Measurements from ENCODE around the gene COPG2. TPM values are rescaled to one million over a fixed set of nuclear protein-coding genes. Genes with fewer than 3 reads are reported as not detected.
A peak's percentile ranks its signal among the peaks of the same experiment; 100 is the strongest.
"Not testable (repeated sequence)": the region's sequence is repeated elsewhere in the genome, so short reads cannot be mapped to it uniquely, and the experiment has no call there.

COPG2 gene
- polyA plus RNA-seq, 2 of the 4 experiments (the other 2 are of a cell fraction) = 17.1 to 39.5 TPM

GRCh38 chr7:130543487-130544010 lies 125.0 kb downstream of the COPG2 start:
- TF ChIP-seq HOXB5 (CRISPR knock-in tag; IDR thresholded peaks at IDR 0.05) = no peak
- peak; percentile 59 for TF ChIP-seq MAFK (IDR thresholded peaks at IDR 0.05; ENCODE audit: partially characterized antibody)
- ChIA-PET CTCF (no interaction called here), POLR2A (no interaction called here)
- Histone ChIP-seq H3K4me1 (no peaks in the 10 kb centered on the region), H3K4me2 (no peak overlapping the region), H3K4me3 (no peak overlapping the region), H3K27ac (no peak overlapping the region), H3K9me3 (no peaks in the 10 kb centered on the region)
- DNase-seq (ENCODE audit: low read depth in 1 of 2, low spot score in 1 of 2) = no peak
- no peak for FAIRE-seq
- WGBS (ENCODE audit: missing lambda C conversion rate) = 85% methylated on average over 2 of the region's 2 CpGs
- ATAC-seq = no peak

- H3K9me3 ChIP-seq; FAIRE-seq; H3K4me3 ChIP-seq; ATAC-seq; H3K4me2 ChIP-seq; POLR2A ChIA-PET; CTCF ChIA-PET; H3K4me1 ChIP-seq; H3K27ac ChIP-seq; DNase-seq (ENCODE audit: low read depth in 1 of 2, low spot score in 1 of 2): not testable (repeated sequence)
- 84% methylated on average over 4 of the region's 4 CpGs for WGBS (ENCODE audit: missing lambda C conversion rate)
Measured at GRCh38 chr7:130542297-130542696, 126.3 kb downstream of the COPG2 start.

GRCh38 chr7:130541287-130541686 lies 127.3 kb downstream of the COPG2 start:
- DNase-seq (ENCODE audit: low read depth in 1 of 2, low spot score in 1 of 2); ATAC-seq: not testable (repeated sequence)
- 92% methylated on average over 7 of the region's 7 CpGs for WGBS (ENCODE audit: missing lambda C conversion rate)

GRCh38 chr7:130537894-130538293 lies 130.7 kb downstream of the COPG2 start:
- WGBS (ENCODE audit: missing lambda C conversion rate) = 87% methylated on average over 6 of the region's 6 CpGs
- CTCF ChIA-PET; H3K4me2 ChIP-seq; H3K27ac ChIP-seq; FAIRE-seq; POLR2A ChIA-PET; DNase-seq (ENCODE audit: low read depth in 1 of 2, low spot score in 1 of 2); ATAC-seq; H3K4me3 ChIP-seq; H3K9me3 ChIP-seq; H3K4me1 ChIP-seq: not testable (repeated sequence)

More at GRCh38 chr7:130541287-130541686, 127.3 kb downstream of the COPG2 start:
- H3K9me3 ChIP-seq, H3K4me3 ChIP-seq, FAIRE-seq, H3K27ac ChIP-seq, H3K4me2 ChIP-seq, POLR2A ChIA-PET, H3K4me1 ChIP-seq, CTCF ChIA-PET: not testable (repeated sequence)

- no peak overlapping the region for H3K4me3 ChIP-seq
- H3K4me1 ChIP-seq = no peaks in the 10 kb centered on the region
- ATAC-seq (no peak), DNase-seq (ENCODE audit: low read depth in 1 of 2, low spot score in 1 of 2) (no peak), FAIRE-seq (no peak)
- H3K27ac ChIP-seq = no peak overlapping the region
- 89% methylated on average over 2 of the region's 2 CpGs for WGBS (ENCODE audit: missing lambda C conversion rate)
- TF ChIP-seq FOSB (CRISPR knock-in tag; IDR thresholded peaks at IDR 0.05) (no peak), ZSCAN20 (CRISPR knock-in tag; IDR thresholded peaks at IDR 0.05) (no peak), NR3C1 (IDR thresholded peaks at IDR 0.05) (no peak), EHMT2 (IDR thresholded peaks at IDR 0.05; ENCODE audit: low read depth) (no peak), RNF2 (IDR thresholded peaks at IDR 0.05; ENCODE audit: borderline replicate concordance, low read depth) (no peak), MAFK (IDR thresholded peaks at IDR 0.05; ENCODE audit: partially characterized antibody) (no peak), CHD4 (IDR thresholded peaks at IDR 0.05; ENCODE audit: borderline replicate concordance) (no peak), ZFP36 (IDR thresholded peaks at IDR 0.05; ENCODE audit: borderline replicate concordance, partially characterized antibody) (no peak), CTCF (IDR thresholded peaks at IDR 0.05) (no peak), E2F6 (IDR thresholded peaks at IDR 0.05; ENCODE audit: borderline replicate concordance, low read depth) (no peak), BCL3 (IDR thresholded peaks at IDR 0.05) (no peak), SREBF2 (IDR thresholded peaks at IDR 0.05) (no peak), HOXB13 (CRISPR knock-in tag; IDR thresholded peaks at IDR 0.05; ENCODE audit: low read depth) (no peak), RCOR1 (IDR thresholded peaks at IDR 0.05; ENCODE audit: low read depth, low read length) (no peak), NPAS2 (CRISPR knock-in tag; IDR thresholded peaks at IDR 0.05; ENCODE audit: borderline replicate concordance) (no peak), SMC3 (IDR thresholded peaks at IDR 0.05) (no peak)
- ChIA-PET CTCF (no interaction called here), POLR2A (no interaction called here)
- H3K9me3 ChIP-seq = no peaks in the 10 kb centered on the region
- H3K4me2 ChIP-seq = no peak overlapping the region
Measured at GRCh38 chr7:130529417-130529816, 139.1 kb downstream of the COPG2 start.

- POLR2A ChIA-PET; H3K4me2 ChIP-seq; H3K4me3 ChIP-seq; ATAC-seq; H3K9me3 ChIP-seq; H3K4me1 ChIP-seq; H3K27ac ChIP-seq; CTCF ChIA-PET; FAIRE-seq; DNase-seq (ENCODE audit: low read depth in 1 of 2, low spot score in 1 of 2): not testable (repeated sequence)
- 83% methylated on average over 15 of the region's 17 CpGs for WGBS (ENCODE audit: missing lambda C conversion rate)
Measured at GRCh38 chr7:130527752-130528355, 140.7 kb downstream of the COPG2 start.

Data from A549 (cell line).